GM23338 (cell line): ENCODE results near the gene RAB41.

Source experiments
- CREB1 ChIP-seq: fragments of 250-450 bp; sonication (Bioruptor Pico); IDR thresholded peaks from 2 replicates; pipeline ENCODE4 v1.5.0; 2020; ENCODE audit warnings: low read depth, mild to moderate bottlenecking, moderate library complexity
- CTCF ChIP-seq, 2 experiments: fragments of 200-600 bp in 1 of 2; sonication (generic) in 1 of 2; conservative IDR thresholded peaks; 2 replicates each; pipeline versions ENCODE4 v1.5.1 to v1.6.1; 2016 to 2017; ENCODE audit warnings: antibody characterized with exemption in 2 of 2, low read depth in 2 of 2, mild to moderate bottlenecking in 2 of 2, moderate library complexity in 1 of 2
- EZH2 ChIP-seq: fragments of 200-600 bp; sonication (generic); IDR thresholded peaks from one replicate; pipeline ENCODE4 v1.8.0; 2017; ENCODE audit warnings: antibody characterized with exemption, mild to moderate bottlenecking, low read depth; ENCODE audit not compliant: unreplicated experiment
- EZH2phosphoT487 ChIP-seq: fragments of 200-600 bp; sonication (generic); IDR thresholded peaks from one replicate; pipeline ENCODE4 v1.8.1; 2018; ENCODE audit warnings: antibody characterized with exemption; ENCODE audit not compliant: unreplicated experiment
- JUNB ChIP-seq: IDR thresholded peaks from one replicate; pipeline ENCODE4 v1.6.1; 2016; ENCODE audit warnings: antibody characterized with exemption; ENCODE audit not compliant: unreplicated experiment
- NANOG ChIP-seq: IDR thresholded peaks from 2 replicates; pipeline ENCODE4 v1.6.1; 2016; ENCODE audit warnings: antibody characterized with exemption, borderline replicate concordance
- POLR2AphosphoS5 ChIP-seq: IDR thresholded peaks from 2 replicates; pipeline ENCODE4 v1.6.1; 2016; ENCODE audit warnings: antibody characterized with exemption, low read depth
- REST ChIP-seq: IDR thresholded peaks from one replicate; pipeline ENCODE4 v1.6.1; 2018; ENCODE audit warnings: antibody characterized with exemption; ENCODE audit not compliant: unreplicated experiment
- STAT1 ChIP-seq: IDR thresholded peaks from one replicate; pipeline ENCODE4 v1.6.1; 2016; ENCODE audit warnings: antibody characterized with exemption; ENCODE audit not compliant: unreplicated experiment
- ZNF331 ChIP-seq: fragments of 250-450 bp; sonication (Bioruptor Pico); IDR thresholded peaks from 2 replicates; pipeline ENCODE4 v1.5.0; 2020; ENCODE audit warnings: low read depth, mild to moderate bottlenecking, moderate library complexity
- TF ChIP-seq, protein P1 (sequence below): IDR thresholded peaks from 2 replicates; pipeline ENCODE4 v1.6.1; 2016; ENCODE audit warnings: antibody characterized with exemption

GRCh38 chrX:70324326-70324725 is 42.4 kb downstream of the RAB41 start:
- TF ChIP-seq STAT1: no peak
- no peak for TF ChIP-seq CTCF (conservative IDR thresholded peaks at IDR 0.05; ENCODE audit: low read depth in 2 of 2)
- TF ChIP-seq REST: no peak
- no peak for TF ChIP-seq POLR2AphosphoS5
- TF ChIP-seq EZH2: no peak
- no peak for TF ChIP-seq CREB1 (CRISPR knock-in tag)
- no peak for TF ChIP-seq JUNB
- TF ChIP-seq, protein P1, sequence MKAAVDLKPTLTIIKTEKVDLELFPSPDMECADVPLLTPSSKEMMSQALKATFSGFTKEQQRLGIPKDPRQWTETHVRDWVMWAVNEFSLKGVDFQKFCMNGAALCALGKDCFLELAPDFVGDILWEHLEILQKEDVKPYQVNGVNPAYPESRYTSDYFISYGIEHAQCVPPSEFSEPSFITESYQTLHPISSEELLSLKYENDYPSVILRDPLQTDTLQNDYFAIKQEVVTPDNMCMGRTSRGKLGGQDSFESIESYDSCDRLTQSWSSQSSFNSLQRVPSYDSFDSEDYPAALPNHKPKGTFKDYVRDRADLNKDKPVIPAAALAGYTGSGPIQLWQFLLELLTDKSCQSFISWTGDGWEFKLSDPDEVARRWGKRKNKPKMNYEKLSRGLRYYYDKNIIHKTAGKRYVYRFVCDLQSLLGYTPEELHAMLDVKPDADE: no peak
- no peak for TF ChIP-seq NANOG
- no peak for TF ChIP-seq EZH2phosphoT487
- no peak for TF ChIP-seq ZNF331 (CRISPR knock-in tag)
